Measurements from ENCODE around the gene PRPF6.
A peak's percentile ranks its signal among the peaks of the same experiment; 100 is the strongest.

PRPF6 gene, protein sequence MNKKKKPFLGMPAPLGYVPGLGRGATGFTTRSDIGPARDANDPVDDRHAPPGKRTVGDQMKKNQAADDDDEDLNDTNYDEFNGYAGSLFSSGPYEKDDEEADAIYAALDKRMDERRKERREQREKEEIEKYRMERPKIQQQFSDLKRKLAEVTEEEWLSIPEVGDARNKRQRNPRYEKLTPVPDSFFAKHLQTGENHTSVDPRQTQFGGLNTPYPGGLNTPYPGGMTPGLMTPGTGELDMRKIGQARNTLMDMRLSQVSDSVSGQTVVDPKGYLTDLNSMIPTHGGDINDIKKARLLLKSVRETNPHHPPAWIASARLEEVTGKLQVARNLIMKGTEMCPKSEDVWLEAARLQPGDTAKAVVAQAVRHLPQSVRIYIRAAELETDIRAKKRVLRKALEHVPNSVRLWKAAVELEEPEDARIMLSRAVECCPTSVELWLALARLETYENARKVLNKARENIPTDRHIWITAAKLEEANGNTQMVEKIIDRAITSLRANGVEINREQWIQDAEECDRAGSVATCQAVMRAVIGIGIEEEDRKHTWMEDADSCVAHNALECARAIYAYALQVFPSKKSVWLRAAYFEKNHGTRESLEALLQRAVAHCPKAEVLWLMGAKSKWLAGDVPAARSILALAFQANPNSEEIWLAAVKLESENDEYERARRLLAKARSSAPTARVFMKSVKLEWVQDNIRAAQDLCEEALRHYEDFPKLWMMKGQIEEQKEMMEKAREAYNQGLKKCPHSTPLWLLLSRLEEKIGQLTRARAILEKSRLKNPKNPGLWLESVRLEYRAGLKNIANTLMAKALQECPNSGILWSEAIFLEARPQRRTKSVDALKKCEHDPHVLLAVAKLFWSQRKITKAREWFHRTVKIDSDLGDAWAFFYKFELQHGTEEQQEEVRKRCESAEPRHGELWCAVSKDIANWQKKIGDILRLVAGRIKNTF

DNA sequence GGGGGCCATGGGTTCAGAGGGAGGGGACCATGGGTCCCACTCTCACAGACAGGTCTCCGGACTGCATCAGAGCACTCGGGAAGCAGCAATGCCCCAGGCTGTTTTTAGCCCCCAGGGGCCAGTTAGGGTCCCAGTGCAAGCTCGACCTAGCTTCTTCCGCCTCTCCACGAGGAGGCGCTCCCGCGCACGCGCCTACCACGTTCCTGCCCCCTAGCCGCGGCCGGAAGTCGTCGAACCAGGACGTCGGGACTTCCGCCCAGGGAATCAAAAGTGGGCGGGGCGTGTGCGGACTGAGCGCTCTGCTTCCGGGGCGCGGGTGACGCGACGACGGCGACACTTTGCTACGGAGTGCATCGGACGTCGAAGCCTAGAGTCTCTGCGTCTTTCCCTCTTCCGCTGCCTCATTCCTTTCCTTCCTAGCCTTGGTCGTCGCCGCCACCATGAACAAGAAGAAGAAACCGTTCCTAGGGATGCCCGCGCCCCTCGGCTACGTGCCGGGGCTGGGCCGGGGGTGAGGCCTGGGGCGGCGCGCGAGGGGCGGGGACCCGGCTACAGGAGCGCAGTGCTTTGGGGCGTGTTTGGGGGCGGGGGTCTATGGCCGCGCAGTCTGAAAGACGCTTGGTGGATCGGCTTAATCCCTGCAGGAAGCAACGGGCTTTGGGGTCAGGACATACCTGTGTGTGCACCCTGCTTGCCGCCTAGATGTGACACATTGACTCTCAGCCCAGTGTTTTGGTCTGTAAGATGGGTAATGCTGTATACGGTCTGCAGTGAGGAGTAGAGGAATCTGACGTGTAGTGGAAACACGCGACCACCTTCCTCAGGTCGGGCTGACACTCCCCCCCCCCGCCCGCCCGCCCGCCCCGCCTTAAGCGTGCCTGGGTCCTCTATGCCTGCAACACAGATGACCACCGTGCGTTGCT is at the start of gene PRPF6:
Gene PRPF6 (plus strand): TSS at position 327 of the 923 bp plus-strand sequence. CDS start 114 bp downstream, at position 441.
- peak; percentile 95 for DNase-seq (ENCODE audit: low spot score)
- Histone ChIP-seq H3K4me3 (peak within 1 kb of the TSS; percentile 100), H3K27ac (peak within 1 kb of the TSS; percentile 73 to 90)
- TF ChIP-seq CTCF (IDR thresholded peaks at IDR 0.05): no peak

- no peak for TF ChIP-seq CTCF (IDR thresholded peaks at IDR 0.05)
- DNase-seq (ENCODE audit: low spot score): no peak
Observed at GRCh38 chr20:63931735-63932134, 49.2 kb upstream of the PRPF6 start.

GRCh38 chr20:63932606-63933160 is 48.2 kb upstream of the PRPF6 start:
- DNase-seq (ENCODE audit: low spot score): no peak
- TF ChIP-seq CTCF (IDR thresholded peaks at IDR 0.05): no peak
- Histone ChIP-seq H3K4me3 (no peak overlapping the region), H3K27ac (no peak overlapping the region)

More at GRCh38 chr20:63931735-63932134, 49.2 kb upstream of the PRPF6 start:
- Histone ChIP-seq H3K4me3 (no peak overlapping the region), H3K27ac (no peak overlapping the region)

DNA sequence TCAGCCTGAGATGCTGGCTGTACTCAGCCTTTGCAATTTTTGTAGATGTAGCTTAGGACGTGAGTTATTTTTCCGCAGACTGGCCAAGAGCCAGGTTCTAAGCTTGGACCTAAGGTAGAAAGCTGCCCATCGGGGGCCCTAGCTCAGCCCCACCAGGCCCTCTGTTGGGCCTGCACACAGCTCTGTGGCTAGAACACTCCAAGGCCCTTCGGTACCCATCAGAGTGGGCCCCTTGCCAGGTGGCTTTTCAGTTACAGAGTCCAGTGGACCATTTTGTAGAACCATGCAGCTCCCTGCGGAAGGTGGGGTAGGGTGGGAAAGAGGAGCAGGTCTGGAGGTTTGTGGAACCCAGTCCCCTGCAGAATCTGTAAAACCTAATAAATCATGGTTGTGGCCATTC is 47.3 kb upstream of the PRPF6 start:
- Histone ChIP-seq H3K27ac (no peak overlapping the region), H3K4me3 (no peak overlapping the region)
- TF ChIP-seq CTCF (IDR thresholded peaks at IDR 0.05): no peak
- no peak for DNase-seq (ENCODE audit: low spot score)

DNA sequence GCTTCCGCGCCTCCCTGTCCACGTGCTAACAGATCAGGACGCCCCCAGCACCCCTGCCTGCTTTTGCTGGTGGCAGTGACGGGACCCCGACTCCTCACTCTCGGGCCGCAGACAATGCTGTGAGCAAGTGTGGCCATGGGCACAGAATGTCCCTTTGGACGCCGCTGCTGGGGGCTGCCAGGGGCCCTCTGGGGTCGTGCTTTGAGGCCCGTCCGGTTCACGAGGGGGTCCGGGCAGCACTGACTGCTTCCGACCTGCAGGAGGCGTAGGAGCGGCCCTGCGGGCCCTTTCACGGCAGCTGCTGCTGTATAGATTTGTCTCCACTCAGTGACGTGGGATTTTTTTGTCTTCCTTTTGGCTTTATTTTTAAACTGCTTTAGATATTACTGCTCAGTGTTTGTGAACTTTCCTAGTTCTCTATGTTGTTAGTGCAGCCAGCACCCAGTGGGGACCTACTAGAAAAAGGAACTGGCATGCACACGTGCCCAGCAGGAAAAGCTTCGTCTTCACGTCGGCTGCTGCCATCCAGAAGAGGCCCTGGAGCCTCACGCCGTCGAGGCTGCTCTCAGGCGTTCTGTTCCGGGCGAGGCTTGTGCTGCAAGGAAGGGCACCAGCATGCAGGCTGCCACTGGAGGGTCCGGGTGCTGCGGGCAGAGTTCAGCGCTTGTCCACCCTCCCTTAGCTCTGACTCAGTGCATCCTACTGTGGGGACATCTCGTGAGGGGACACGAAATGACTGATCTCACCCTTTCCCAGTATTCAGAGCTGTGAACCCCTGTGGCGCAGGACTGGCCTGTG is 46.5 kb upstream of the PRPF6 start:
- no peak for TF ChIP-seq CTCF (IDR thresholded peaks at IDR 0.05)
- no peak for DNase-seq (ENCODE audit: low spot score)
- H3K4me3 ChIP-seq: no peak overlapping the region
- H3K27ac ChIP-seq: no peak overlapping the region
